Camera-type eye (tissue), 1 donor: ENCODE measurements around the gene ZIC4. TPM values are rescaled to one million over a fixed set of nuclear protein-coding genes. Genes with fewer than 3 reads are reported as not detected.

Experiments
- total RNA-seq: library from RNA; depleted of rRNA; stranded (reverse); fragments of >200 nt; gene quantifications from one replicate; pipeline ENCODE4 v1.2.3, GENCODE V29; 2014

ZIC4 gene
- 5.5 TPM for total RNA-seq

DNA sequence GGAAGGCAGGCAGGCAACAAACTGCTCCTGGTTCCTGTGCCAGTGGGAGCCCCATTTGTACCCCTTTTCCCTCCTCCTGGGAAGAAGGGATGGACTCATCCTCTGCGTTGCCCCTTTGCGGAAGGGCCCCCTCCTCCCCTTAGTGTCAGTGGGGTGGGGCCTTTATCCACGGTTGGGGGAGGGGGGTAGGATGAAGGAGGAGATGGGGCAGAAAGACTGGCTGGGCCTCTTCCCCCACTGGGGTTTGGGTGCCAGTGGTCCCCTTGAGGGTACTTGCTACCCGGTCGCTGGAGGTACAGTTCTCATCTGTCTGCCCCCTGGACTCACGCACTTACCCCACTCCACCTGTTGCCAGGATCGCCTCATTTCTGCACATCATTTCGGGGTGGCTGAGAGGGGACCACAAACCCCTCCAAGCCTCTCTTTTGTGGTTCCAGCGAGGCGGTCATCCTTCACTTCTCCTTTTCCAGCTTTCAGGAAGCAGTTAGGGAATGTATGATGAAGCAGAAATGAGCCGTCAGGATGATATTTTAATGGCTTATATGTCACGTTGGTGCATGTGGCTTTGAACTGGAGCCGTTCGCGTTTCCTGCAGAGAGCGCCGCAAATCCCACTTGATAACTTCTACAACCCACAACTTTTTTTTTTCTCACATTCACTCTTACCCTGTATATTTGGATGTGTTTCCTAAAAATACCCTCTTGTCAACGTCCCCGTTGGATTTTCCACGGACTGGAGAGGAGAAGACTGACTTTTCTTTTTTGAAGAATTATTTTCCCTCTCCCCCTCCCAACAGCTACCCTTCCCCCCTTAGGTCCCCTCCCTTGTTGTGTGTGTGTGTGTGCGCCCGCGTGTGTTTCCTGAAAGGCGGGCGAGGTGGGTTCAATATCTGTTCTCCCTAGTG, at the start of gene ZIC4:
ZIC4 (minus strand) TSS at position 516 of the 904 bp plus-strand sequence. CDS start 3,746 bp downstream, outside the sequence.

DNA sequence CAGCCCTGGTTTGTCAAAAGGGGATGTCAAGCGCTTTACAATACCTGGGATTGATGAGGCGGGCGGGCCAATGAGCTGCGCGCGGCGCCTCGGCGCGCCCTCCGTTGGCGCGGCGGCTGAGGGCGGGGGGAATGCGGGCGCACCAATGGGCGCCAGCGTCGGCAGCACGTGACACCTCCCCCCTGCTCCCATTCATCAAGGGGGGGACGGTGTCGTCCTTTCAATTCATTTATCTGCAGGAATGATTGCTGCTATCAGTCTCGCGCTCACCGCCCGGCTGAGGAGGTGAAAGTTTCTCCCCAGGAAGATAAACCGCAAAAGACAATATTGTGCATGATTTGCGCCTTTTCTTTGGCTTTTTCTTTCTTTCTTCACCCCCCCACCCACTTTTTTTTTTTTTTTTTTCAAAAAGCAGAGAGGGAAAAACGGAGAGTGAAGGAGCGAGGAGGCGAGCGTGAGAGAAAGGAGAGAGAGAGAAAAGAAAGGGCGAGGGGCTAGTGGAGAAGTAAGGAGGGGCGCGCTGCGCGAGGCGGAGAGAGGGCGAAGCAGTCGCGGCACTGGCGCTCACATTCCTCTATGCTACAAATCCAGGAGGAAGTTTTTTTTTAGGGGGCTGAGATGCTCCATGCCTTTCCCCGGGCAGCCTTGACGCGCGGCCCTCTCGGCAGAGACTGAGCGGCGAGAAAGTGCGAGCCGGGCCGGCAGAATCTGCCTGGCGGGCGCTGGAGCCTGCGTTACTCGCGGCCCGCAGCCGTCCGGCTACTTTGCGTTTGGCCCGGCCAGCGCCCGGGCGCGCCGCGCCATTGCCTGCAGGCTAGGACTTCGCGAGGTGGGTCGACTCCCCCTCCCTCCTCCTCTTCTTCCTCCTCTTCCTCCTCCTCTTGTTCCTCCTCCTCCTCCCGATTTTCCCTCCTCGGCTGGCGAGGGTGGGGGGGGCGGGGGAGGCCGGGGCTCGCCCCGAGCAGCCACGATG, 3.1 kb upstream of the ZIC4 start, which contains the start of gene ZIC1:
ZIC1 (plus strand) TSS at position 223 of the 973 bp plus-strand sequence; CDS start at position 971, 748 bp downstream.

Other genes starting within 250 kb of the ZIC4 start
- gene ZIC1, start 2.8 kb upstream of the ZIC4 start, total RNA-seq = 19.4 TPM